ENCODE results near the gene TTC13. TPM values are rescaled to one million over a fixed set of nuclear protein-coding genes. Genes with fewer than 3 reads are reported as not detected.

The TTC13 gene
- total RNA-seq, 2 donors from 2014 or later, result 28.0 to 47.0 TPM

- H3K27me3 ChIP-seq, result no peaks in the 10 kb centered on the region
- no peak overlapping the region for H3K9ac ChIP-seq (ENCODE audit: low read depth in 2 of 2, low read length in 2 of 2)
- TF ChIP-seq CTCF (IDR thresholded peaks at IDR 0.05), result no peak
- H3K9me3 ChIP-seq, result no peaks in the 10 kb centered on the region
- H3K4me3 ChIP-seq, result no peak overlapping the region
- no peaks in the 10 kb centered on the region for H3K36me3 ChIP-seq
- H3K27ac ChIP-seq, result no peak overlapping the region
- H3K4me1 ChIP-seq, result no peaks in the 10 kb centered on the region
- DNase-seq, result no peak
- intact Hi-C loops (cut with DNase I), result no loop called here
These were observed 117.2 kb downstream of the TTC13 start for GRCh38 chr1:230861489-230861888.

- intact Hi-C loops (cut with DNase I), result no loop called here
- no peak for TF ChIP-seq CTCF (IDR thresholded peaks at IDR 0.05)
- DNase-seq, result no peak
- Histone ChIP-seq H3K9me3 (no peaks in the 10 kb centered on the region), H3K4me1 (no peaks in the 10 kb centered on the region), H3K9ac (ENCODE audit: low read depth in 2 of 2, low read length in 2 of 2) (no peak overlapping the region), H3K4me3 (no peak overlapping the region), H3K27me3 (no peaks in the 10 kb centered on the region), H3K36me3 (no peaks in the 10 kb centered on the region), H3K27ac (no peak overlapping the region)
These were observed 117.9 kb downstream of the TTC13 start for GRCh38 chr1:230860617-230861384.

GRCh38 chr1:230858918-230859729 is 119.5 kb downstream of the TTC13 start:
- no peak for DNase-seq
- no peak overlapping the region for H3K27ac ChIP-seq

GRCh38 chr1:230858236-230858820 is 120.3 kb downstream of the TTC13 start:
- H3K9ac ChIP-seq (ENCODE audit: low read depth in 2 of 2, low read length in 2 of 2), result no peak overlapping the region

More at GRCh38 chr1:230858918-230859729, 119.5 kb downstream of the TTC13 start:
- H3K36me3 ChIP-seq, result no peaks in the 10 kb centered on the region
- H3K9me3 ChIP-seq, result no peaks in the 10 kb centered on the region
- no peaks in the 10 kb centered on the region for H3K4me1 ChIP-seq
- no peak for TF ChIP-seq CTCF (IDR thresholded peaks at IDR 0.05)
- intact Hi-C loops (cut with DNase I), result no loop called here
- no peak overlapping the region for H3K9ac ChIP-seq (ENCODE audit: low read depth in 2 of 2, low read length in 2 of 2)
- H3K4me3 ChIP-seq, result no peak overlapping the region
- H3K27me3 ChIP-seq, result no peaks in the 10 kb centered on the region

More at GRCh38 chr1:230858236-230858820, 120.3 kb downstream of the TTC13 start:
- Histone ChIP-seq H3K36me3 (no peaks in the 10 kb centered on the region), H3K27me3 (no peaks in the 10 kb centered on the region), H3K4me1 (no peaks in the 10 kb centered on the region), H3K27ac (no peak overlapping the region), H3K9me3 (no peaks in the 10 kb centered on the region), H3K4me3 (no peak overlapping the region)
- DNase-seq, result no peak
- no peak for TF ChIP-seq CTCF (IDR thresholded peaks at IDR 0.05)
- intact Hi-C loops (cut with DNase I), result no loop called here

All from colonic mucosa (tissue), 4 donors.